Osteocyte (in vitro differentiated cells): Measurements from ENCODE around the gene SH2D3A. TPM values are rescaled to one million over a fixed set of nuclear protein-coding genes. Genes with fewer than 3 reads are reported as not detected.

Experiments used
- DNase-seq: peaks from one replicate; pipeline ENCODE4 v3.0.0; 2021; ENCODE audit warnings: mixed read lengths; ENCODE audit not compliant: unreplicated experiment; ENCODE audit errors: extremely low spot score
- H3K27ac Mint-ChIP-seq: one replicate; pipeline ENCODE4 v1.8.0; 2021; ENCODE audit warnings: mild to moderate bottlenecking, mixed read lengths; ENCODE audit not compliant: unreplicated experiment
- H3K27me3 Mint-ChIP-seq: one replicate; pipeline ENCODE4 v1.8.0; 2021; ENCODE audit warnings: mixed read lengths; ENCODE audit not compliant: unreplicated experiment
- H3K36me3 Mint-ChIP-seq: one replicate; pipeline ENCODE4 v1.8.0; 2021; ENCODE audit warnings: mixed read lengths; ENCODE audit not compliant: unreplicated experiment
- H3K4me1 Mint-ChIP-seq: one replicate; pipeline ENCODE4 v1.8.0; 2021; ENCODE audit warnings: mixed read lengths; ENCODE audit not compliant: unreplicated experiment
- H3K4me3 Mint-ChIP-seq: one replicate; pipeline ENCODE4 v1.8.0; 2021; ENCODE audit warnings: mild to moderate bottlenecking, moderate library complexity, mixed read lengths; ENCODE audit not compliant: unreplicated experiment
- H3K9me3 Mint-ChIP-seq: one replicate; pipeline ENCODE4 v1.8.0; 2021; ENCODE audit warnings: mixed read lengths; ENCODE audit not compliant: unreplicated experiment
- CTCF ChIP-seq: fragments of 200-600 bp; sonication (generic); IDR thresholded peaks from 2 replicates; pipeline ENCODE4 v1.5.0; 2021; ENCODE audit warnings: antibody characterized with exemption, mild to moderate bottlenecking, moderate library complexity
- microRNA-seq: library from miRNA; unstranded; fragments of <30 nt; microRNA quantifications from one replicate; pipeline ENCODE4 v1.1.0, GENCODE V29; 2020; ENCODE audit not compliant: unreplicated experiment
- total RNA-seq: library from RNA; stranded (reverse); gene quantifications from 2 replicates; pipeline ENCODE4 v1.2.1, GENCODE V29; 2021

SH2D3A gene
- total RNA-seq, 1 donor from 2014 or later, result not detected

GRCh38 chr19:6705931-6706632 is 61.2 kb downstream of the SH2D3A start:
- Mint-ChIP-seq H3K4me3 (no peak overlapping the region), H3K27ac (no peak overlapping the region), H3K36me3 (no peaks in the 10 kb centered on the region), H3K9me3 (no peaks in the 10 kb centered on the region), H3K27me3 (peaks cover 19% of the 10 kb centered on the region), H3K4me1 (no peaks in the 10 kb centered on the region)
- no peak for TF ChIP-seq CTCF
- DNase-seq, result no peak

Small RNAs within 50 kb of the gene (microRNA-seq; reads per million reads assigned to microRNA genes)
- not detected for gene MIR6791

Other genes starting within 250 kb of the SH2D3A start
- gene TNFSF9, start 236.4 kb downstream of the SH2D3A start, total RNA-seq, result 1.4 and 1.5 TPM in 2 replicates
- 0.42 and 0.54 TPM in 2 replicates for gene CD70, start 176.3 kb downstream of the SH2D3A start, total RNA-seq
- gene TNFSF14, start 97.3 kb downstream of the SH2D3A start, total RNA-seq, result not detected in 2 replicates
- gene C3, start 46.8 kb downstream of the SH2D3A start, total RNA-seq, result 0.56 TPM in 1 of 2 replicates, not detected in the other
- gene GPR108, start 29.9 kb downstream of the SH2D3A start, total RNA-seq, result 45.4 and 51.5 TPM in 2 replicates
- 51.1 and 53.8 TPM in 2 replicates for gene TRIP10, start 27.8 kb downstream of the SH2D3A start, total RNA-seq
- not detected in 2 replicates for gene VAV1, start 5.3 kb upstream of the SH2D3A start, total RNA-seq
- not detected in 2 replicates for gene ADGRE1, start 120.1 kb upstream of the SH2D3A start, total RNA-seq